GM19452 (cell line): Measurements from ENCODE around the gene SPG11.

Experiments used
- ATAC-seq: cut with Tn5 transposase; IDR thresholded peaks from one replicate; pipeline ENCODE4 v1.9.1; 2021; ENCODE audit not compliant: unreplicated experiment

The SPG11 gene

GRCh38 chr15:44529864-44530604 is 133.4 kb downstream of the SPG11 start:
- no peak for ATAC-seq

GRCh38 chr15:44527241-44527640 is 136.2 kb downstream of the SPG11 start:
- no peak for ATAC-seq

GRCh38 chr15:44525018-44525417 is 138.4 kb downstream of the SPG11 start:
- no peak for ATAC-seq

DNA sequence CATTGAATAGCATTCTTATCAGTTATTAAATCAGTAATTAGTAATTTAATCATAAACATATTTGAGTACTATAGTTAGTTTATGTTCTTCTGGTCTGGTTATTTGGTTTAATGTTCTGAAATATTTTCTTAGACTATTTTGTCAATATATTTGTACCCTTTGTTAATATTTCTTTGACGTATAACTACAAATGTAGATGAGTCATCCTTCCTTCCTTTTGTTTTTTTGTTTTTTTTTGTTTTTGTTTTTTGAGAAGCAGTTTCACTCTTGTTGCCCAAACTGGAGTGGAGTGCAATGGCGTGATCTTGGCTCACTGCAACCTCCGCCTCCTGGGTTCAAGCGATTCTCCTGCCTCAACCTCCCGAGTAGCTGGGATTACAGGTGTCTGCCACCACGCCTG is 143.9 kb downstream of the SPG11 start:
- no peak for ATAC-seq

DNA sequence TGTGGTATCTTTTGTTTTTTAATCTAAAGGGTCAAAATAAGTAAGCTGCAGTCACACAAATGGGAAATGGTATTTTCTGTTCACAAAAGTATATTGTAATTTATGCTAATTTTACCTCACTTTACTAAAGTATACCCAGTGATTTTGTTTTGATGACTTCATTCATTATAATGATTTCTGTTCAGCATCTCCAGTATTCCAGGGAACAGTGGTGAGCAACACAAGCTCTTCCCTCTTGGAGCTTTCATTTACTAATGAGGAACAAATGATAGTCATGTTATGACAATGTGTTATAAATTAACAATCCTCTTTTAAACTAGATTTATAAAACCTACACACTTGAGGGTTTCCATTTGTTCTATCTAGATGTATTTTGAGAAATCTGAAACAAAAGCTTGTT is 147.0 kb downstream of the SPG11 start:
- ATAC-seq = no peak
